Immature natural killer cell (primary cell): ENCODE data around the gene PLD4. TPM values are rescaled to one million over a fixed set of nuclear protein-coding genes. Genes with fewer than 3 reads are reported as not detected.
"Not testable (repeated sequence)": the region's sequence is repeated elsewhere in the genome, so short reads cannot be mapped to it uniquely, and the experiment has no call there.

ENCODE experiments used
- DNase-seq, 3 donors: peaks; one replicate each; pipeline ENCODE4 v3.0.0; 2022; ENCODE audit warnings: mixed read lengths in 1 of 3
- H3K27ac Mint-ChIP-seq, 6 donors: one replicate each; pipeline ENCODE4 v1.8.0; 2020; ENCODE audit warnings: mixed read lengths in 6 of 6, mild to moderate bottlenecking in 5 of 6, inconsistent platforms in 4 of 6, moderate library complexity in 3 of 6
- H3K27me3 Mint-ChIP-seq, 3 donors: one replicate each; pipeline ENCODE4 v1.8.0; 2020 to 2021; ENCODE audit warnings: low read depth in 3 of 3, mild to moderate bottlenecking in 3 of 3, mixed read lengths in 3 of 3, moderate library complexity in 3 of 3, inconsistent platforms in 1 of 3
- H3K36me3 Mint-ChIP-seq, 3 donors: one replicate each; pipeline ENCODE4 v1.8.0; 2020; ENCODE audit warnings: mixed read lengths in 3 of 3, inconsistent platforms in 2 of 3, mild to moderate bottlenecking in 2 of 3
- H3K4me1 Mint-ChIP-seq, 2 donors: one replicate each; pipeline ENCODE4 v1.8.0; 2020; ENCODE audit warnings: inconsistent platforms in 2 of 2, mild to moderate bottlenecking in 2 of 2, mixed read lengths in 2 of 2, moderate library complexity in 1 of 2
- H3K4me3 Mint-ChIP-seq, 5 donors: one replicate each; pipeline ENCODE4 v1.8.0; 2020; ENCODE audit warnings: mild to moderate bottlenecking in 5 of 5, mixed read lengths in 5 of 5, inconsistent platforms in 3 of 5, moderate library complexity in 3 of 5
- H3K9me3 Mint-ChIP-seq, 6 donors: one replicate each; pipeline ENCODE4 v1.8.0; 2020; ENCODE audit warnings: mild to moderate bottlenecking in 6 of 6, mixed read lengths in 6 of 6, inconsistent platforms in 4 of 6, moderate library complexity in 3 of 6
- polyA plus RNA-seq, 3 donors: library from polyadenylated mRNA; unstranded; fragments of 300-500 nt; fragmentation: Illumina TruSeq; gene quantifications; one replicate each; pipeline ENCODE4 v1.2.3, GENCODE V29; 2021

PLD4 gene
- polyA plus RNA-seq, 3 donors from 2014 or later = 2.3 to 49.3 (median 19.7) TPM

- H3K36me3 Mint-ChIP-seq = no peaks in the 10 kb centered on the region
Measured at GRCh38 chr14:104941508-104942365, 17.1 kb downstream of the PLD4 start.

GRCh38 chr14:104942586-104942985 is 17.9 kb downstream of the PLD4 start:
- Mint-ChIP-seq H3K27me3 (peaks cover 0 to 3% (median 0%) of the 10 kb centered on the region in 3 donors), H3K4me3 (no peak overlapping the region), H3K4me1 (no peaks in the 10 kb centered on the region), H3K9me3 (no peaks in the 10 kb centered on the region), H3K27ac (no peak overlapping the region), H3K36me3 (no peaks in the 10 kb centered on the region)
- DNase-seq = no peak

More at GRCh38 chr14:104941508-104942365, 17.1 kb downstream of the PLD4 start:
- Mint-ChIP-seq H3K27me3 (peaks cover 0 to 5% (median 0%) of the 10 kb centered on the region in 3 donors), H3K27ac (no peak overlapping the region), H3K9me3 (no peaks in the 10 kb centered on the region), H3K4me3 (no peak overlapping the region), H3K4me1 (no peaks in the 10 kb centered on the region)
- DNase-seq = no peak

- H3K27ac Mint-ChIP-seq, H3K4me3 Mint-ChIP-seq, H3K36me3 Mint-ChIP-seq, DNase-seq, H3K27me3 Mint-ChIP-seq, H3K4me1 Mint-ChIP-seq, H3K9me3 Mint-ChIP-seq: not testable (repeated sequence)
Measured at GRCh38 chr14:104943216-104944015, 18.7 kb downstream of the PLD4 start.

GRCh38 chr14:104944016-104944308 is 19.3 kb downstream of the PLD4 start:
- H3K9me3 Mint-ChIP-seq, H3K4me3 Mint-ChIP-seq, DNase-seq, H3K36me3 Mint-ChIP-seq, H3K4me1 Mint-ChIP-seq, H3K27me3 Mint-ChIP-seq, H3K27ac Mint-ChIP-seq: not testable (repeated sequence)

- H3K36me3 Mint-ChIP-seq, DNase-seq: not testable (repeated sequence)
Measured at GRCh38 chr14:104944436-104945205, 19.9 kb downstream of the PLD4 start.

GRCh38 chr14:104945266-104945665 is 20.6 kb downstream of the PLD4 start:
- not testable (repeated sequence) for H3K27me3 Mint-ChIP-seq, H3K4me3 Mint-ChIP-seq, H3K9me3 Mint-ChIP-seq, H3K27ac Mint-ChIP-seq, DNase-seq, H3K36me3 Mint-ChIP-seq, H3K4me1 Mint-ChIP-seq

More at GRCh38 chr14:104944436-104945205, 19.9 kb downstream of the PLD4 start:
- not testable (repeated sequence) for H3K4me3 Mint-ChIP-seq, H3K27me3 Mint-ChIP-seq, H3K4me1 Mint-ChIP-seq, H3K27ac Mint-ChIP-seq, H3K9me3 Mint-ChIP-seq

- not testable (repeated sequence) for H3K4me3 Mint-ChIP-seq, DNase-seq, H3K27ac Mint-ChIP-seq, H3K36me3 Mint-ChIP-seq, H3K27me3 Mint-ChIP-seq, H3K9me3 Mint-ChIP-seq, H3K4me1 Mint-ChIP-seq
Measured at GRCh38 chr14:104945986-104946965, 21.6 kb downstream of the PLD4 start.

- not testable (repeated sequence) for H3K4me3 Mint-ChIP-seq, H3K9me3 Mint-ChIP-seq, H3K36me3 Mint-ChIP-seq, H3K4me1 Mint-ChIP-seq, H3K27ac Mint-ChIP-seq, H3K27me3 Mint-ChIP-seq, DNase-seq
Measured at GRCh38 chr14:104947201-104947600, 22.5 kb downstream of the PLD4 start.

GRCh38 chr14:104947881-104948735 is 23.4 kb downstream of the PLD4 start:
- H3K27me3 Mint-ChIP-seq, H3K4me3 Mint-ChIP-seq, H3K36me3 Mint-ChIP-seq, DNase-seq, H3K4me1 Mint-ChIP-seq, H3K9me3 Mint-ChIP-seq, H3K27ac Mint-ChIP-seq: not testable (repeated sequence)

- no peak overlapping the region for H3K27ac Mint-ChIP-seq
- no peaks in the 10 kb centered on the region for H3K4me1 Mint-ChIP-seq
- no peak for DNase-seq
- no peaks in the 10 kb centered on the region for H3K9me3 Mint-ChIP-seq
- no peaks in the 10 kb centered on the region for H3K27me3 Mint-ChIP-seq
- no peaks in the 10 kb centered on the region for H3K36me3 Mint-ChIP-seq
- no peak overlapping the region for H3K4me3 Mint-ChIP-seq
Measured at GRCh38 chr14:104948736-104949031, 24.0 kb downstream of the PLD4 start.

- H3K4me1 Mint-ChIP-seq, H3K27me3 Mint-ChIP-seq, H3K9me3 Mint-ChIP-seq, H3K36me3 Mint-ChIP-seq, H3K4me3 Mint-ChIP-seq, H3K27ac Mint-ChIP-seq, DNase-seq: not testable (repeated sequence)
Measured at GRCh38 chr14:104949406-104949955, 24.8 kb downstream of the PLD4 start.

GRCh38 chr14:104950021-104950420 is 25.3 kb downstream of the PLD4 start:
- H3K27me3 Mint-ChIP-seq = peaks cover 0 to 2% (median 2%) of the 10 kb centered on the region in 3 donors
- no peak overlapping the region for H3K4me3 Mint-ChIP-seq
- H3K27ac Mint-ChIP-seq = no peak overlapping the region
- H3K9me3 Mint-ChIP-seq = no peaks in the 10 kb centered on the region
- no peaks in the 10 kb centered on the region for H3K4me1 Mint-ChIP-seq
- no peaks in the 10 kb centered on the region for H3K36me3 Mint-ChIP-seq
- DNase-seq = no peak
